ENCODE measurements around the gene KCNMA1.

KCNMA1 gene

DNA sequence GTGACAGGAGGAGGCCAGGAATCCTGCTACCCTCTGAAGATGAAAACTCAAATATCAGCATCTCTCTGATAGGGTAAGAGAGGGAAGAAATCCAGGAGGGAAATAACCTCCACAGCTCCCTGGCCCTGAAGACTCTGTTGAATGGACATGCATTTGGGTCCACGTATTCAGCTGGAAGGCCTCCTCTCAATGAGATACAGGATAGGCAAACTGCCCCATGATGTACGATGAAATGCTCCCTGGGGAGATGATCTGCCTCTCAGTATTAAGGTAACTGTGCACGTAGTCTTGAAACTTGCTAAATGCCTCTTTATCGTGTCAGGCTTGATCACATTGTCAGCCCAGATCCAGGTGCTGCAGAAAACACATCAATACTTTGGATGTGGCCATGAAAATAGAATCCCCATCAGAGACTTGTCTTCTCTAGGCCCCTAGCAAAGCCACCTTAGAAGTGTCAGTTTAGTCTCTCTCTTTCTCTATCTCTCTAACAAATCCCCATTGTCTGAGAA lies 384.0 kb downstream of the KCNMA1 start:
- ATAC-seq, result no peak

DNA sequence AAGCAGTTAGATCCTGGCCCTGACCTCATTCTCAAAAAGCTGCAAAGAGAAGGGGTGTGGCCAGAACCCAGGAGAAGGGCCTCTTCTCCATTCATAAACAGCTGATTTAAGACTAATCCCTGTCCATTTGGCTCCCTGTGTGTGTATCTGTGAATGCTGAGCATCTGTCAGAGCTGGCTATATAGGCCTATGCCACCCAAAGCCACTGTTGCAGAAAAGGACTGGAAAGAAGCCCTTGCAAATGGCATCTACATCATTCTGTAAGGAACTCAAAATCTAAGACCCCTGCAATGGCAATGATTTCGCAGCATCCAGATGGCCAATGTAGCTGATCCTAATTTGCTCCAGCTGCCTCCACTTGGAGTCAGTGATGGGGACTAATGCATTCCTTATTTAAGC lies 384.5 kb downstream of the KCNMA1 start:
- no peak for ATAC-seq

DNA sequence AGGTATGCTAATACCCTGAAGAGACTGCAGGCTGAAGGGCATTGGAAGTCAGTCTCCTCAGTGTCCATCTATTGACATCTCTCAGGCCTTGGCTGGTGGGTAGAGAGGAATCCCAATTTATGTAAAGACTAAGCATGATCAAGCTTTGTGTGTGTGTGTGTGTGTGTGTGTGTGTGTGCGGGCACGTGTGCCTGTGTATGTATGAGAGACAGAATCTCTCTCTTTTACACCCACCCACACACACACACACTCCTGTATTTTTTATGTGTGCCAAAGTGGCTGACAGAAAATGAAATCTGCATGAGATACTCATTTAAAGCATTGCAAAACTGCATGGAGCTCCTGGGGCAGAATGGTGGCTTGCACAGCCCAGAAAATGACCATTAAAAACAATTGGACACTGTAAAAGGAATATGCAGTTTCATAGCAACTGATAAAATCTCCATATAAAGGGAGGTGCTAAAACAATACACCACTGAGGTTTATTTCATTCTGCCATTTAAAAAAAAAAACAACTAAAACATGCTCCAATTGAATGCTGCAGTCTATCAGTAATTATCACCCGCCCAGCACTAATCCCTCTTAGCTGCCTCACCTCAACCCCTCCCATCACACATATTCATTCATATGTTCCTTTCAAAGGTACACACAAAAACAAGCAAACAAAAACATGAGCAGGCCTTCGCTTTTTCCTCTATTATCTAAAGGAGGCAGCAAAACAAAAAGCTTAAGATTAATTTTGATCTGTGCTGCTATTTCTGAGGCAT lies 385.0 kb downstream of the KCNMA1 start:
- no peak for ATAC-seq

GRCh38 chr10:77251297-77252013 lies 386.2 kb downstream of the KCNMA1 start:
- no peak for ATAC-seq

DNA sequence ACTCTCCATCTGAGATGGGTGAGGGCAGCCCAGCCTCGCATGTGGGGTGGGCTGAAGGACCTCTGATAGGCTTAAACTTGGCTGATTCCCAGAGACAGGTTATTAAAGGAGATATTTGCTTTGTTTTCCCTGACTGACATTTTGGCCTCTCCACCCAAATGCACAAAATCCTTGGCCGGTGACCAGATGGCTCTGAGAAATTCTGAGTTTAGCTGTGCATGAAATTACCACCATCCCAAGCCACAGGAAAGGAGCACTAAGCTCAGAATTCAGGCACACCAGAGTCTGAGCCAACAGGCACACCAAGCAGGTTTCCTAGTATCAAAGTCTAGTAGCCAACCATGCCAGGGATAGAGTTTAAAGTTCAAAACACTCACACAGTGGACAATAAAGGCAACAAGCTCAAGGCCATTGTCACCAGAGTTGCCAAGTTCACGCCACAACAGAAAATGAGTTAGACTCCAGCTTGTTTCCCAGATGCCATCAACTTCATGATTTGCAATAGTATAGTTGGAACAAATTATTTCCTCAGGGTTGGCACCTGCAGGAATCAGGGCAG lies 387.6 kb downstream of the KCNMA1 start:
- no peak for ATAC-seq

DNA sequence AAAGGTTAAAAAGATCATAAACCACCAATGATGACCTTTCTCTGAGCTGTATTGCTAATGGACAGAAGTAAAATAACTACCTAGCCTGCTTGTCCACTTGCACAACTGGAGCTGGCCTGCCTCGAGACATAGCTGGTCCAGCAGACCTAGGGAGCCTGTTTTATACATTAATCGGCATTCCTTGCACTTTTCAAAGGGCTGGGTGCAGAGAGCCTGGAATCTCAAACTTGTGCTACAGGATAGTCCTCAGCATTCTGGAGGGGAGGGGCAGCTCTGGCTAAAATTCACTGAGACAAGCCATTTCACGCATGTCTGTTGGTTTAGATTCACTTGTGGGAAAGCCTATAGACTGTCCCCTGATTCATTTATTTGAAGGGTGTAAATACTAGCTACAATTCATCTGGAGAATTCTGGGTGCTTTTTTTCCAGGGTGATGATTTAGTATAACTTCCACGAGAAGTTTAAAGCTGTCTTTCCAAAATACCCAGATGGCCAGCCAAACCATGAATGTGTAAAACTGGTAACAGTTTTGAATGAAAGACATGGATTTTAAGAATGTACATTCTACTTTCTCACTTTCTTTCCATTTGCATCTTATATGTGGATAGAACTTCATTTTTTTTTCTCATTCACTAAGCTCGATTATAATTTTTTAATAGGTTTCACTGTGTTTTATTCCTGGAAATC lies 389.4 kb downstream of the KCNMA1 start:
- ATAC-seq, result no peak

- no peak for ATAC-seq
Measured at GRCh38 chr10:77247031-77247990, 390.3 kb downstream of the KCNMA1 start.

DNA sequence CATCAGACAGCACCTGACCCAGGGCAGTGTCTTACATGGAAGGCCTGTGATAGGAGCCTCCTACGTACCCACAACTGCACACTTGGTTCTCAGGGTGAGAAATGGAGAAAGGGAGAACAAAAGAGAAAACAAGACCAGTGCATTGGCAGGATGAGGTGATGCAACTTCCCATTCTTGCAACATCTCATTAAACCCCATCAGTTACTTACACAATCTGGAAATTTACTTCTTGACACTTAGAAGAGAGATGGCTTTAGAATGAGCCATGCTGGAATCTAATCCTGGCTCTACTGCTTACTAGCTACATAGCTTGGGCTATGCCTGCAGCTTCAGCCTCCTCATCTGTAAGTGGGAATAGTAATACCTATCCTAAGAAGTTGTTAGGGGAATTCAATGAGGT lies 391.7 kb downstream of the KCNMA1 start:
- ATAC-seq, result no peak

DNA sequence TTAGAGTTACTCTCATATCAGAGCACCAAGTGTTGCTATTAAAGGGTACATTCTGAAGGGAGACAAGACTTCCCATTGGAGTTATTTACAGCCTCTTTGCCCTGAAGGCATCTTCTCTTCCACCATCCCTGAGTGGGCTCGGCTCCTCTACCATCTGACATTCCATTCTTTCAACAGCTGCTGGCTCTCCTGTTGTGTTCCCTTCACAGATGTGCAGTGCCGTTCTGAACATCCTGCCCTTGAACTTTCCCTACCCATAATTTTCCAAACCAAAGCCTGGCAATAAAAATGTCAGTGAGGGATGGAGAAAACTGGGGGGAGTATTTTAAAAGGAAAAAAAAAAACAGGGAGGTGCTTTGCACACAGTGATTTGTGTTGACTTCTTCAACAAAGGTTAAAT lies 392.9 kb downstream of the KCNMA1 start:
- ATAC-seq, result no peak

DNA sequence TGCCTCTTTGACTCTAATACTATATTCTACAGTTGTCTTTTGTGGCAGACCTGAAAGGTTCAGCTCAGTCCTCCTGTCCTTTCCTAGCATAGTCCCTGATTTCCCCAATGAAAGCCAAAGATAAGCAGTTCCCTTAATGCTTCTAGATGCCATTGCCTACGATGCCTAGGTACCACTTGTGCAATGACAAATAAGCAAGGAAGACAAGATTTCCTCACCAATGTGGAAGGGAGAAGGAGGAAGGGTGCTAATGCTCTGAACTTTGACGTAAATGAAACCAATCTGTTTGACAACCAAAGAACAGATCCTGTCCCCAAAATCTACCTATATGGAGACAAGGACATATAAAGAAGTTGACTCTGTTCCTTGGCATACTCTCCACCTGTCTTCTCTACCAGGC lies 393.3 kb downstream of the KCNMA1 start:
- ATAC-seq, result no peak

DNA sequence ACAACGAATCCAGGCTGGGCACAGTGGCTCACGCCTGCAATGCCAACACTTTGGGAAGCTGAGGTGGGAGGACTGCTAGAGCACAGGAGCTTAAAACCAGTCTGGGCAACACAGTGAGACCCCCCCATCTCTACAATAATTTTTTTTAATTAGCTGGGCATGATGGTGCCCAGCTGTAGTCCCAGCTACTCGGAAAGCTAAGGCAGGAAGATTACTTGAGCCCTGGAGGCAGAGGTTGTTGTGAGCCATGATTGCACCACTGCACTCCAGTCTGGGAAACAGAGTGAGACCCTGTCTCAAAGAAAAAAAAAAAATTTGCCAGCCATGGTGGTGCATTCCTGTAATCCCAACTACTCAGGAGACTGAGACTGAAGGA lies 396.3 kb downstream of the KCNMA1 start:
- ATAC-seq, result no peak

- no peak for ATAC-seq
Measured at GRCh38 chr10:77240706-77241349, 396.8 kb downstream of the KCNMA1 start.

- no peak for ATAC-seq
Measured at GRCh38 chr10:77240041-77240652, 397.5 kb downstream of the KCNMA1 start.

DNA sequence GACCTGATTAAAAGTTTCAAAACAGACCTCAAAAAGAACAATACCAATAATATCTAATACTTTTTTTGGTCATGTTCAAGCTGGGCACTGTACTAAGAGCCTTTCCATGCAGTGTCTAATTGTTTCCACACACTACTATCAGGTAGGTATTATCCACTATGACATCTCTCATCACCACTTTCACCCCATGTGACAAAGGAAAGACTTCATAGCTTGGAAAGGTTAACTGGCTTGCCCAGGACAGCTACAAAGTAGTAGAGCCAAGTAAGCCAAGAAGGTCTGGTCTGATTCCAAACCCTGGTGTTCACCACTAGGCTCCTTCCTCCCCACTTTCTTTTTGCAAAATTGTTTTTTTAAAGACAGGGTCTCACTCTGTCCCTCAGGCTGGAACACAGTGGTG lies 400.5 kb downstream of the KCNMA1 start:
- no peak for ATAC-seq

GRCh38 chr10:77236700-77237099 lies 400.9 kb downstream of the KCNMA1 start:
- ATAC-seq, result no peak

GRCh38 chr10:77236029-77236428 lies 401.6 kb downstream of the KCNMA1 start:
- no peak for ATAC-seq

DNA sequence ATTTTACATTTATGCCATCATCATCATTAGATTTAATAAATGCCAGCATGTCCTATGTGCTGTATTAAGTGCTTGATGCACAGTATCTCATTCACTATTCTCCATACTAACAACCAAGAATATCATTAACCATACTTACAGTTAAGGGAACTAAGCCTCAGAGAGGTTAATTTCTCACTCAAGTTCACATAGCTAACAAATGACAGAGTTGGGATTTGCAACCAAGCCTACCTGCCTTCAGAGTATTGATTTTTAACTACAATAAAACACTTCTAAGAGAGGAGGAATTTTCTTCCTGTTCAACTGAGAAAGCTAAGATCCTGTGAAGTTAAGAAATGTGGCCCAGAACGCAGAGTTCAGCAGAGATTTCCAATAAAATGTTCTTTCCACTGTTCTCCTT lies 403.0 kb downstream of the KCNMA1 start:
- no peak for ATAC-seq

DNA sequence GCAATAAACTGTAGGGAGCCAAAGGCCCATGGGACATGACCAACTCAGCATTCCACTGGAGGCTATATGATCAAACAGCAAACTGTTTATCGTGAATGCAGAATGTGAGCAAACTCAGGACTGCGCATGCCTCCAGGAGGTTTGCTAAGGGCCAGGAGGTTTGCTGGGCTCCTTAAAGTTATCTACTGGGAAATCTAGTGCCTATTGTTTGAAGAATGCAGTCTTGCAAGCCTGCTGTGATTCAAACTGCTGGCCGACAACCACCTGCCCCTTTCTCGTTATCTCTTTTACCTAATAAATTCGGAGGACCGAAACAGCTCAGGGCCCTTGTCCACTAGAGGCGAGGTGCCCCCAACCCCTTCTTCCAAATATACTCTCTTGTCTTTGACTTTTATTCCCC lies 404.1 kb downstream of the KCNMA1 start:
- ATAC-seq, result no peak

- no peak for ATAC-seq
Measured at GRCh38 chr10:77231884-77232610, 405.6 kb downstream of the KCNMA1 start.

GRCh38 chr10:77231375-77231774 lies 406.2 kb downstream of the KCNMA1 start:
- no peak for ATAC-seq

All from activated CD4-positive, CD25-positive, alpha-beta regulatory T cell treated with anti-CD3 and anti-CD28 coated beads, Interleukin-2, amount 50 U/mL, for 24 hours (primary cell).